ENCODE results near the gene SYCE3. TPM values are rescaled to one million over a fixed set of nuclear protein-coding genes. Genes with fewer than 3 reads are reported as not detected.
"Not testable (repeated sequence)": the region's sequence is repeated elsewhere in the genome, so short reads cannot be mapped to it uniquely, and the experiment has no call there.

Gene SYCE3
- not detected for total RNA-seq
- not detected for polyA plus RNA-seq
- long read RNA-seq, donor 1: 0 reads
- long read RNA-seq, donor 2: 0 reads
- long read RNA-seq, donor 3: 0 reads
- long read RNA-seq, donor 4: 0 reads

- intact Hi-C loops (cut with DNase I): no loop called here
- Histone ChIP-seq H3K27ac (ENCODE audit: low read length) (peak within 1 kb of the TSS; percentile 91), H3K9me3 (ENCODE audit: control insufficient read depth, low read length) (no peaks in the 10 kb centered on the region), H3K4me3 (ENCODE audit: low read length) (peak within 1 kb of the TSS; percentile 74), H3K27me3 (ENCODE audit: control insufficient read depth, insufficient read depth) (no peaks in the 10 kb centered on the region), H3K4me1 (ENCODE audit: control insufficient read depth, insufficient read depth, low read length) (peaks cover 3% of the 10 kb centered on the region)
- 7% methylated on average over 60 of the region's 61 CpGs for WGBS
- DNase-seq: peak; percentile 97 to 99 (median 99)
- peak; percentile 95 to 97 for ATAC-seq
These were observed at the start of gene SYCE3 for GRCh38 chr22:50562523-50563412. SYCE3 (minus strand) TSS chr22:50562919; CDS start chr22:50556405, 6,514 bp downstream.

- Histone ChIP-seq H3K4me1 (ENCODE audit: control insufficient read depth, insufficient read depth, low read length) (no peaks in the 10 kb centered on the region), H3K27ac (ENCODE audit: low read length) (no peak overlapping the region), H3K9me3 (ENCODE audit: control insufficient read depth, low read length) (no peaks in the 10 kb centered on the region), H3K4me3 (ENCODE audit: low read length) (no peak overlapping the region), H3K27me3 (ENCODE audit: control insufficient read depth, insufficient read depth) (no peaks in the 10 kb centered on the region)
- intact Hi-C loops (cut with DNase I): no loop called here
- ATAC-seq (no peak), DNase-seq (no peak)
- WGBS: 66% methylated on average over 6 of the region's 6 CpGs
These were observed 49.4 kb upstream of the SYCE3 start for GRCh38 chr22:50612168-50612527.

- ATAC-seq (no peak), DNase-seq (no peak)
- Histone ChIP-seq H3K4me3 (ENCODE audit: low read length) (no peak overlapping the region), H3K27ac (ENCODE audit: low read length) (no peak overlapping the region), H3K9me3 (ENCODE audit: control insufficient read depth, low read length) (no peaks in the 10 kb centered on the region), H3K4me1 (ENCODE audit: control insufficient read depth, insufficient read depth, low read length) (no peaks in the 10 kb centered on the region), H3K27me3 (ENCODE audit: control insufficient read depth, insufficient read depth) (no peaks in the 10 kb centered on the region)
- intact Hi-C loops (cut with DNase I): no loop called here
- 88% methylated on average over 26 of the region's 26 CpGs for WGBS
These were observed 48.8 kb upstream of the SYCE3 start for GRCh38 chr22:50611341-50612060.

- no peaks in the 10 kb centered on the region for H3K9me3 ChIP-seq (ENCODE audit: control insufficient read depth, low read length)
- no peak overlapping the region for H3K27ac ChIP-seq (ENCODE audit: low read length)
- intact Hi-C loops (cut with DNase I): no loop called here
- 87% methylated on average over 17 of the region's 17 CpGs for WGBS
- no peak for DNase-seq
- H3K4me1 ChIP-seq (ENCODE audit: control insufficient read depth, insufficient read depth, low read length): no peaks in the 10 kb centered on the region
- H3K4me3 ChIP-seq (ENCODE audit: low read length): no peak overlapping the region
- no peaks in the 10 kb centered on the region for H3K27me3 ChIP-seq (ENCODE audit: control insufficient read depth, insufficient read depth)
- no peak for ATAC-seq
These were observed 47.9 kb upstream of the SYCE3 start for GRCh38 chr22:50610581-50610980.

- H3K27ac ChIP-seq (ENCODE audit: low read length): no peak overlapping the region
- H3K4me1 ChIP-seq (ENCODE audit: control insufficient read depth, insufficient read depth, low read length): no peaks in the 10 kb centered on the region
- WGBS: 85% methylated on average over 11 of the region's 11 CpGs
- H3K4me3 ChIP-seq (ENCODE audit: low read length): no peak overlapping the region
- no peaks in the 10 kb centered on the region for H3K9me3 ChIP-seq (ENCODE audit: control insufficient read depth, low read length)
- no peak for ATAC-seq
- intact Hi-C loops (cut with DNase I): no loop called here
- no peaks in the 10 kb centered on the region for H3K27me3 ChIP-seq (ENCODE audit: control insufficient read depth, insufficient read depth)
- DNase-seq: peak in 1 of 3 donors; percentile 38
These were observed 47.3 kb upstream of the SYCE3 start for GRCh38 chr22:50610041-50610451.

GRCh38 chr22:50609599-50609998, 46.9 kb upstream of the SYCE3 start:
- WGBS: 80% methylated on average over 12 of the region's 12 CpGs
- H3K27me3 ChIP-seq (ENCODE audit: control insufficient read depth, insufficient read depth): no peaks in the 10 kb centered on the region

GRCh38 chr22:50608996-50609395, 46.3 kb upstream of the SYCE3 start:
- ATAC-seq (no peak), DNase-seq (peak in 1 of 3 donors; percentile 23)
- Histone ChIP-seq H3K27ac (ENCODE audit: low read length) (no peak overlapping the region), H3K27me3 (ENCODE audit: control insufficient read depth, insufficient read depth) (no peaks in the 10 kb centered on the region), H3K9me3 (ENCODE audit: control insufficient read depth, low read length) (no peaks in the 10 kb centered on the region), H3K4me1 (ENCODE audit: control insufficient read depth, insufficient read depth, low read length) (no peaks in the 10 kb centered on the region), H3K4me3 (ENCODE audit: low read length) (no peak overlapping the region)
- intact Hi-C loops (cut with DNase I): loop anchor here in 1 of 4 donors (10.0 kb wide), 1 partner anchor 114 kb away; no protein-coding TSS in a partner anchor
- 86% methylated on average over 10 of the region's 10 CpGs for WGBS

More at GRCh38 chr22:50609599-50609998, 46.9 kb upstream of the SYCE3 start:
- intact Hi-C loops (cut with DNase I): loop anchor here in 1 of 4 donors (10.0 kb wide), 1 partner anchor 115 kb away; no protein-coding TSS in a partner anchor
- no peak overlapping the region for H3K4me3 ChIP-seq (ENCODE audit: low read length)
- H3K27ac ChIP-seq (ENCODE audit: low read length): no peak overlapping the region
- H3K9me3 ChIP-seq (ENCODE audit: control insufficient read depth, low read length): no peaks in the 10 kb centered on the region
- ATAC-seq: no peak
- DNase-seq: peak in 1 of 3 donors; percentile 24
- no peaks in the 10 kb centered on the region for H3K4me1 ChIP-seq (ENCODE audit: control insufficient read depth, insufficient read depth, low read length)

- 84% methylated on average over 39 of the region's 39 CpGs for WGBS
- not testable (repeated sequence) for H3K27ac ChIP-seq (ENCODE audit: low read length); ATAC-seq; H3K27me3 ChIP-seq (ENCODE audit: control insufficient read depth, insufficient read depth); H3K4me1 ChIP-seq (ENCODE audit: control insufficient read depth, insufficient read depth, low read length); H3K9me3 ChIP-seq (ENCODE audit: control insufficient read depth, low read length); H3K4me3 ChIP-seq (ENCODE audit: low read length)
- intact Hi-C loops (cut with DNase I): loop anchor here in 1 of 4 donors (10.0 kb wide), 1 partner anchor 113 kb away; no protein-coding TSS in a partner anchor
- DNase-seq: peak in 1 of 3 donors; percentile 19
These were observed 45.5 kb upstream of the SYCE3 start for GRCh38 chr22:50608058-50608840.

GRCh38 chr22:50607659-50608020, 44.9 kb upstream of the SYCE3 start:
- Histone ChIP-seq H3K27me3 (ENCODE audit: control insufficient read depth, insufficient read depth) (no peaks in the 10 kb centered on the region), H3K9me3 (ENCODE audit: control insufficient read depth, low read length) (no peaks in the 10 kb centered on the region), H3K27ac (ENCODE audit: low read length) (no peak overlapping the region), H3K4me1 (ENCODE audit: control insufficient read depth, insufficient read depth, low read length) (no peaks in the 10 kb centered on the region), H3K4me3 (ENCODE audit: low read length) (no peak overlapping the region)
- WGBS: 66% methylated on average over 6 of the region's 6 CpGs
- DNase-seq (no peak), ATAC-seq (no peak)
- intact Hi-C loops (cut with DNase I): loop anchor here in 1 of 4 donors (10.0 kb wide), 1 partner anchor 113 kb away; no protein-coding TSS in a partner anchor

GRCh38 chr22:50606946-50607658, 44.4 kb upstream of the SYCE3 start:
- ATAC-seq (no peak), DNase-seq (peak in 2 of 3 donors; percentile 30 to 39)

More at GRCh38 chr22:50606946-50607658, 44.4 kb upstream of the SYCE3 start:
- no peak overlapping the region for H3K4me3 ChIP-seq (ENCODE audit: low read length)
- 71% methylated on average over 18 of the region's 18 CpGs for WGBS
- intact Hi-C loops (cut with DNase I): loop anchor here in 1 of 4 donors (10.0 kb wide), 1 partner anchor 112 kb away; no protein-coding TSS in a partner anchor
- H3K9me3 ChIP-seq (ENCODE audit: control insufficient read depth, low read length): no peaks in the 10 kb centered on the region
- H3K27me3 ChIP-seq (ENCODE audit: control insufficient read depth, insufficient read depth): no peaks in the 10 kb centered on the region
- H3K27ac ChIP-seq (ENCODE audit: low read length): no peak overlapping the region
- H3K4me1 ChIP-seq (ENCODE audit: control insufficient read depth, insufficient read depth, low read length): no peaks in the 10 kb centered on the region

All from right cardiac atrium (tissue), 5 donors.